Neuronal stem cell (in vitro differentiated cells): ENCODE data around the gene DHX30.

Experiments
- DNase-seq: peaks from one replicate; pipeline ENCODE4 v3.0.0-alpha.2; 2013; ENCODE audit warnings: low spot score
- H2AFZ ChIP-seq: one replicate; pipeline ENCODE4 v1.6.1; 2013; ENCODE audit warnings: mild to moderate bottlenecking, low read length, inconsistent platforms
- H2AK5ac ChIP-seq: 2 replicates; pipeline ENCODE4 v1.6.1; 2013; ENCODE audit warnings: low read depth, mild to moderate bottlenecking, inconsistent platforms, low read length, moderate library complexity, mixed read lengths
- H2BK120ac ChIP-seq: 2 replicates; pipeline ENCODE4 v1.6.1; 2013; ENCODE audit warnings: low read depth, mild to moderate bottlenecking, inconsistent platforms, low read length, moderate library complexity, mixed read lengths
- H2BK12ac ChIP-seq: one replicate; pipeline ENCODE4 v1.6.1; 2013; ENCODE audit warnings: low read length, inconsistent platforms
- H2BK15ac ChIP-seq: 2 replicates; pipeline ENCODE4 v1.6.1; 2013; ENCODE audit warnings: mild to moderate bottlenecking, low read length, inconsistent platforms, mixed read lengths
- H2BK5ac ChIP-seq: one replicate; pipeline ENCODE4 v1.6.1; 2013; ENCODE audit warnings: inconsistent platforms, mild to moderate bottlenecking, low read length, moderate library complexity
- H3K14ac ChIP-seq: one replicate; pipeline ENCODE4 v1.6.1; 2013; ENCODE audit warnings: low read length, inconsistent platforms
- H3K18ac ChIP-seq: 2 replicates; pipeline ENCODE4 v1.6.1; 2013; ENCODE audit warnings: low read length, inconsistent platforms
- H3K23ac ChIP-seq: 2 replicates; pipeline ENCODE4 v1.6.1; 2013; ENCODE audit warnings: low read depth, mild to moderate bottlenecking, mixed read lengths, low read length, inconsistent platforms; ENCODE audit not compliant: poor library complexity
- H3K27ac ChIP-seq: replicated peaks from 3 replicates; pipeline ENCODE4 v1.5.1; 2013; ENCODE audit warnings: low read length, inconsistent platforms
- H3K27me3 ChIP-seq, 3 experiments: 2 replicates each; pipeline ENCODE4 v1.6.1; 2013; ENCODE audit warnings: low read length in 3 of 3, mild to moderate bottlenecking in 2 of 3, inconsistent platforms in 1 of 3, low read depth in 1 of 3, mixed read lengths in 1 of 3, moderate library complexity in 1 of 3; ENCODE audit not compliant: control insufficient read depth in 3 of 3, insufficient read depth in 3 of 3
- H3K36me3 ChIP-seq, 2 donors: replicated peaks in 1 of 2; 2 replicates each; pipeline ENCODE4 v1.6.1; 2013; ENCODE audit warnings: low read length in 2 of 2; ENCODE audit not compliant: control insufficient read depth in 2 of 2, insufficient read depth in 2 of 2
- H3K4ac ChIP-seq: 2 replicates; pipeline ENCODE4 v1.6.1; 2013; ENCODE audit warnings: inconsistent platforms, mild to moderate bottlenecking, low read length, moderate library complexity
- H3K4me1 ChIP-seq, 2 donors: 1 replicate in 1 of 2; 2 replicates in 1 of 2; pipeline ENCODE4 v1.6.1; 2013; ENCODE audit warnings: low read length in 2 of 2, low read depth in 1 of 2; ENCODE audit not compliant: control insufficient read depth in 2 of 2, insufficient read depth in 1 of 2
- H3K4me2 ChIP-seq: one replicate; pipeline ENCODE4 v1.6.1; 2013; ENCODE audit warnings: mild to moderate bottlenecking, low read length, inconsistent platforms; ENCODE audit not compliant: insufficient read depth, poor library complexity, severe bottlenecking
- H3K4me3 ChIP-seq, 2 donors: 2 replicates each; pipeline ENCODE4 v1.5.1; 2013; ENCODE audit warnings: low read length in 2 of 2, mild to moderate bottlenecking in 2 of 2, inconsistent platforms in 1 of 2, moderate library complexity in 1 of 2
- H3K79me1 ChIP-seq: one replicate; pipeline ENCODE4 v1.6.1; 2013; ENCODE audit warnings: low read depth, mild to moderate bottlenecking, inconsistent platforms, low read length, moderate library complexity
- H3K9ac ChIP-seq: one replicate; pipeline ENCODE4 v1.6.1; 2013; ENCODE audit warnings: mild to moderate bottlenecking, low read depth, low read length, inconsistent platforms; ENCODE audit not compliant: poor library complexity
- H3K9me3 ChIP-seq, 2 donors: replicated peaks in 1 of 2; 2 replicates each; pipeline versions ENCODE3 to v1.6.1; 2013; ENCODE audit warnings: low read length in 2 of 2, mild to moderate bottlenecking in 2 of 2, inconsistent platforms in 1 of 2, low read depth in 1 of 2, mixed read lengths in 1 of 2, moderate library complexity in 1 of 2; ENCODE audit not compliant: control insufficient read depth in 2 of 2, insufficient read depth in 1 of 2
- H4K8ac ChIP-seq: one replicate; pipeline ENCODE4 v1.6.1; 2013; ENCODE audit warnings: low read depth, mild to moderate bottlenecking, inconsistent platforms, low read length, moderate library complexity
- H4K91ac ChIP-seq: one replicate; pipeline ENCODE4 v1.6.1; 2013; ENCODE audit warnings: low read length, low read depth, mild to moderate bottlenecking, inconsistent platforms; ENCODE audit not compliant: poor library complexity
- WGBS, 2 donors: extraction: QIAGEN DNeasy Blood & Tissue Kit; methylation state at CpG; one replicate each; pipeline ENCODE4 v1.1.7; 2013; ENCODE audit warnings: missing lambda C conversion rate in 2 of 2, mixed read lengths in 1 of 2; ENCODE audit not compliant: insufficient read length in 2 of 2, insufficient replicate concordance in 1 of 2; ENCODE audit errors: extremely low coverage in 2 of 2; 5-methylcytosine and 5-hydroxymethylcytosine counted together

The DHX30 gene

GRCh38 chr3:47891613-47892005 lies 88.7 kb downstream of the DHX30 start:
- Histone ChIP-seq H3K4me3 (no peak overlapping the region), H3K18ac (peak overlapping the region; percentile 20), H3K79me1 (no peaks in the 10 kb centered on the region), H3K23ac (no peak overlapping the region), H2BK5ac (peak overlapping the region; percentile 35), H3K4me2 (no peak overlapping the region), H2BK15ac (peak overlapping the region; percentile 90), H3K4me1 (peaks cover 18 to 43% of the 10 kb centered on the region in 2 donors), H3K36me3 (peaks cover 2 to 29% of the 10 kb centered on the region in 2 donors), H4K91ac (no peak overlapping the region), H3K27me3 (no peaks in the 10 kb centered on the region), H3K9ac (no peak overlapping the region), H3K4ac (no peak overlapping the region), H3K14ac (no peak overlapping the region), H2BK120ac (peak overlapping the region; percentile 27), H2AK5ac (peak overlapping the region; percentile 8), H2BK12ac (no peak overlapping the region), H2AFZ (no peak overlapping the region), H4K8ac (no peak overlapping the region), H3K27ac (peak overlapping the region; percentile 92), H3K9me3 (no peaks in the 10 kb centered on the region)
- DNase-seq, result no peak
- WGBS, 2 donors, result no CpG with 5 or more reads among the region's 3 CpGs

DNA sequence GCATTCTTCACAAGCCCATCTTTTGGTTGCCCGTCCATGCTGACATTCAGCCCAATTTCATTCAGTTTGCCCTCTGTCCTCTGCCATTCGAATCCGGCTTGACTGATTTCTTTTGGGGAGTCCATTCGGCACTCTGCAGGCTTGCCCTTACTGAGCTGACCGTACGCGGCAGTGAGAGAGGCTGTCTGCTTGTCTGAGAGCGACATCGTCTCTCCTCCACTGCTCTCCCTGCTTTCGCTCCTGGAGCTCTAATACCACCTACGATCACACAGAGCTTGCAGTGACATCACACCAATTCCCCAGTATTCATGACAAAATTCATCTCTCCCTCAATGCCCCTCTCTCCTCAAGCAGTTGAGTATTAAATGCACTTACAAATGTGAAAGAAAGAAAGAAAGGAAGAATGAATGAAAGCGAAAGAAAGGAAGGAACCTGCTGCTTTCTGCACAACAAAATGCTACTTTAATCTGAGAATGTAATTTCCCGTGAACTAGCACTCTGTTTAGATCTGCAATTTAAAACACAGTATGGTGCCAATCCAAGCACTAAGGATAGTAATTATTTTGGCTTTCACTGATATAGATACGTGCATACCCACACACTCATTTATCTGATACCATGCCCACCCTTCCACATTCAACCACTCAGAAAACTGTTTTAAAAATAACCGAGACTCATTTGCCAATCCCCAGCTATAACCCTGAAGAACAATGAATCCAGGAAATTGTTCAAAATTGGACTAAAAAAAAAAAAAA lies 89.5 kb downstream of the DHX30 start:
- Histone ChIP-seq H3K27ac (peak overlapping the region; percentile 92), H2BK15ac (peak overlapping the region; percentile 90), H3K14ac (no peak overlapping the region), H3K4me3 (no peak overlapping the region), H3K18ac (peak overlapping the region; percentile 20), H3K4me2 (no peak overlapping the region), H4K91ac (no peak overlapping the region), H3K4me1 (peaks cover 18 to 43% of the 10 kb centered on the region in 2 donors), H3K79me1 (no peaks in the 10 kb centered on the region), H2BK12ac (peak overlapping the region; percentile 2), H2AK5ac (peak overlapping the region; percentile 8), H2BK5ac (peak overlapping the region; percentile 35), H3K27me3 (no peaks in the 10 kb centered on the region), H3K9ac (no peak overlapping the region), H3K4ac (no peak overlapping the region), H2BK120ac (peak overlapping the region; percentile 27), H3K9me3 (no peaks in the 10 kb centered on the region), H2AFZ (no peak overlapping the region), H3K23ac (no peak overlapping the region), H4K8ac (peak overlapping the region; percentile 5), H3K36me3 (peaks cover 2 to 32% of the 10 kb centered on the region in 2 donors)
- no peak for DNase-seq
- WGBS, 2 donors, result no CpG with 5 or more reads among the region's 15 CpGs

DNA sequence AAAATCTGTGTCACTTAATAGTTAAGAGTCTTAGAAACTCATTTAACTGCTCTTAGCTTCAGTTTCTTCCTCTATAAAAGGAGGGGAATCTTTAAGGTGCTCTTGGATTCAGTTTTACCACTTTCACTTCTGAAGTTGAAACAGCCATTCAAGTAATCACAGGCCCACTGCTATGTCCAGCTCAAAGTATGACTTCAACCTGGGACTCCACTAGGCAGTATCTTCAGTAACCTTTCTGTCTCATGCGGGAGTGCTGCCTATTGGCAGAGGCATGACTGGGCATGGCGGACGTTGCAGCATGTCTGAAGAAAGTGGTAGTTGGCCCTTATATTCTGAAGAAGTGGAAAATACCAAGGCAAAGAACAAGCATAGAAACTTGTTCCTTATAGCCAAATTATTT lies 92.3 kb downstream of the DHX30 start:
- H4K8ac ChIP-seq, result no peak overlapping the region
- no peak overlapping the region for H2AK5ac ChIP-seq
- H3K4me3 ChIP-seq, result no peak overlapping the region
- H3K4me1 ChIP-seq, result peaks cover 17 to 39% of the 10 kb centered on the region in 2 donors
- H2BK12ac ChIP-seq, result no peak overlapping the region
- H3K36me3 ChIP-seq, result peaks cover 2 to 32% of the 10 kb centered on the region in 2 donors
- H3K9ac ChIP-seq, result no peak overlapping the region
- no peak overlapping the region for H3K4me2 ChIP-seq
- peak overlapping the region; percentile 79 for H4K91ac ChIP-seq
- H3K14ac ChIP-seq, result no peak overlapping the region
- no peaks in the 10 kb centered on the region for H3K9me3 ChIP-seq
- no peak overlapping the region for H3K18ac ChIP-seq
- H2BK15ac ChIP-seq, result no peak overlapping the region
- no peaks in the 10 kb centered on the region for H3K79me1 ChIP-seq
- no peak overlapping the region for H3K4ac ChIP-seq
- DNase-seq, result no peak
- H2AFZ ChIP-seq, result no peak overlapping the region
- no peak overlapping the region for H3K23ac ChIP-seq
- H3K27ac ChIP-seq, result no peak overlapping the region
- no CpG with 5 or more reads among the region's 3 CpGs for WGBS, 2 donors
- no peaks in the 10 kb centered on the region for H3K27me3 ChIP-seq
- H2BK120ac ChIP-seq, result no peak overlapping the region
- H2BK5ac ChIP-seq, result no peak overlapping the region

DNA sequence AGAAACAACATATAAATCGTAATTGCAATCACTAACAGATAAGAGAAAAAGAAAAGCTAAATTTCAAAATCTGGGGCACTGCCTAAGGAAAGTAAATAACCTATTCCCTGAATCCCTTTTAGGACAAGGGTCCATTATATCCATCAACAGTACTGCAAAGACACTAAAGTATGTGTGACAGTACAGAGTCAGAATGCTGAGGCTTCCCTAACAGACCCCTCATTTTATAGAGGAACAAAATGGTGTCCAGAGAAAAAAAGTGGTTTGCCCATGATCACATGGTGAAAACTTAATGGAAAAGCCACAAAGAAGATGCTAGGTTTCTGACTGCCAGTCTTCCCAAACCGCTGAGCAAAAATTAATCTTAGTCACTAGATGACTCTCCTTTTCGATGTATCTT lies 93.8 kb downstream of the DHX30 start:
- peaks cover 2 to 32% of the 10 kb centered on the region in 2 donors for H3K36me3 ChIP-seq
- WGBS, 2 donors, result no CpG with 5 or more reads among the region's 3 CpGs

More for the DNA sequence above, 93.8 kb downstream of the DHX30 start:
- H3K27ac ChIP-seq, result no peak overlapping the region
- no peak overlapping the region for H3K4ac ChIP-seq
- H3K4me1 ChIP-seq, result peaks cover 8 to 27% of the 10 kb centered on the region in 2 donors
- H3K9me3 ChIP-seq, result no peaks in the 10 kb centered on the region
- no peak overlapping the region for H2AK5ac ChIP-seq
- no peak overlapping the region for H2BK5ac ChIP-seq
- H3K79me1 ChIP-seq, result no peaks in the 10 kb centered on the region
- H2BK12ac ChIP-seq, result no peak overlapping the region
- H2BK120ac ChIP-seq, result no peak overlapping the region
- DNase-seq, result no peak
- H3K27me3 ChIP-seq, result no peaks in the 10 kb centered on the region
- H2BK15ac ChIP-seq, result no peak overlapping the region
- H2AFZ ChIP-seq, result no peak overlapping the region
- no peak overlapping the region for H3K14ac ChIP-seq
- no peak overlapping the region for H3K18ac ChIP-seq
- no peak overlapping the region for H3K4me2 ChIP-seq
- H3K9ac ChIP-seq, result no peak overlapping the region
- no peak overlapping the region for H3K23ac ChIP-seq
- H4K8ac ChIP-seq, result no peak overlapping the region
- H3K4me3 ChIP-seq, result no peak overlapping the region
- H4K91ac ChIP-seq, result no peak overlapping the region
